ENCODE measurements around the gene WNK2. TPM values are rescaled to one million over a fixed set of nuclear protein-coding genes. Genes with fewer than 3 reads are reported as not detected.

WNK2 gene
- total RNA-seq, 1 experiment from 2014 or later, result 69.4 TPM

DNA sequence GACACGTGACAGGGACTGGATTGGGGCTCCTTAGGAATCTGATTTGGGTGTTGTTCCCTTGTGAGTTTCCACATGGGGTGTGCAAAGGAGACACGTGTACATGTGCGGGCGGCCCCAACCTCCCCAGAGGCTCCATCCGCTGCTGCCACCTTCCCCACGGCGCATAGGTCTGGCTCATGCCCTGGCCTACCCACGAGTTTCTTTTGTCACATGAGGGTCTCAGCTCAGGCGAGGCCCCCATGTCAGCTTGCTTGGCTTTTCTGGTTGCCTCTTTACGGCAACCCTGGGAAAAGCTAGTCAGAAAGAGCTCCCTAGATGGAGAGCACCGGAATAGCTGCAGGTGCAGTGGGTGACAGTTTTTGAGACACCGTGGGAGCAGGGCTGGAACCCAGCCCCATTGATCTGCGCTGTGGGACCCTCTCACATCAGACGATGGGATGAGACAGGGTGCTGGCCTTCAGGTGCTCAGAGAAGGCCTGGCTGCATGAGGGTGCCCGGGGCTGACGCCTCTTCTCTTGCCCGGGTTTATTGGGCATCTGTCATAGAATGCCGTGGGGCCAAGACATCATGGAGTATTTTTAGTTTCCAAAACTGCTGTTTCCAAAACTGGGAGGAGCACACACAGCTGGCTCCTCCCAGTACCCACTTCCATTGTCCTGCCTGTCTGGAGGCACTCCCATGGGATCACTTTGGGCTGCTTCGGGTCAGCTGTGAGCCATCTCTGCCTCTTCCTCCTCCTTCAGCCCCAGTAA lies 107.8 kb downstream of the WNK2 start:
- Histone ChIP-seq H3K27me3 (ENCODE audit: insufficient read depth, low read length) (no peaks in the 10 kb centered on the region), H3T11ph (ENCODE audit: low read length) (no peak overlapping the region), H3K79me2 (ENCODE audit: insufficient read depth, low read length) (no peaks in the 10 kb centered on the region), H3K27ac (ENCODE audit: insufficient read length, low read depth, low read length) (no peak overlapping the region), H3K14ac (ENCODE audit: insufficient read depth, low read length) (no peak overlapping the region), H2BK20ac (ENCODE audit: low read depth, low read length, poor library complexity, severe bottlenecking) (no peak overlapping the region), H3K9me3 (ENCODE audit: control insufficient read depth, low read depth, low read length) (no peaks in the 10 kb centered on the region), H4K5ac (ENCODE audit: insufficient read length, low read depth, low read length) (no peak overlapping the region), H3K23me2 (ENCODE audit: insufficient read length, low read depth, low read length, poor library complexity, severe bottlenecking) (no peaks in the 10 kb centered on the region), H2BK12ac (ENCODE audit: insufficient read length, low read depth, low read length) (no peak overlapping the region), H3K23ac (ENCODE audit: insufficient read length, low read depth, low read length) (no peak overlapping the region), H3K4ac (ENCODE audit: low read depth, low read length) (no peak overlapping the region), H2AK5ac (ENCODE audit: insufficient read length, low read length) (no peak overlapping the region), H4K20me1 (ENCODE audit: control insufficient read depth, insufficient read depth, insufficient read length) (peaks cover 2% of the 10 kb centered on the region), H2BK15ac (ENCODE audit: low read depth, low read length) (no peak overlapping the region), H4K91ac (ENCODE audit: insufficient read length, low read depth, low read length) (no peak overlapping the region), H3K56ac (ENCODE audit: insufficient read length, low read depth, low read length) (no peak overlapping the region), H3K18ac (ENCODE audit: insufficient read length, low read depth, low read length) (no peak overlapping the region), H3K9ac (ENCODE audit: extremely low read depth, insufficient read length, low read length) (no peak overlapping the region), H4K8ac (replicated peaks; ENCODE audit: insufficient read length, low read depth, low read length) (no peak overlapping the region), H3K79me1 (ENCODE audit: insufficient read depth, low read depth, low read length, poor library complexity, severe bottlenecking) (no peaks in the 10 kb centered on the region), H3K4me1 (ENCODE audit: insufficient read depth, low read length) (no peaks in the 10 kb centered on the region), H2BK5ac (ENCODE audit: insufficient read length, low read length) (no peak overlapping the region), H3K4me2 (ENCODE audit: insufficient read depth, insufficient read length, low read length) (no peak overlapping the region), H2BK120ac (ENCODE audit: low read depth, low read length, poor library complexity, severe bottlenecking) (no peak overlapping the region), H2AFZ (ENCODE audit: low read length) (no peak overlapping the region)
- H3K9me3 Mint-ChIP-seq, result no peaks in the 10 kb centered on the region
- H3K4me1 Mint-ChIP-seq, result peaks cover 4% of the 10 kb centered on the region in 2 experiments; a peak in 2 of 4 replicates
- no CpG with 5 or more reads among the region's 19 CpGs for WGBS (ENCODE audit: extremely low coverage, insufficient read length, low lambda C conversion rate)
- H3K36me3 Mint-ChIP-seq (ENCODE audit: insufficient read depth in 1 of 3, low read depth in 3 of 3), result peaks cover 0 to 5% (median 5%) of the 10 kb centered on the region in 3 experiments; a peak in 4 of 7 replicates
- no peak overlapping the region; a peak in 1 of 7 replicates for H3K27ac Mint-ChIP-seq
- TF ChIP-seq CTCF (conservative IDR thresholded peaks at IDR 0.05), result no peak
- DNase-seq, result no peak
- H3K27me3 Mint-ChIP-seq (ENCODE audit: low read depth), result no peaks in the 10 kb centered on the region
- H3K4me3 Mint-ChIP-seq, result no peak overlapping the region

All from H9 (cell line).